ENCODE results near the gene PPP6R2. TPM values are rescaled to one million over a fixed set of nuclear protein-coding genes. Genes with fewer than 3 reads are reported as not detected.

PPP6R2 gene
- total RNA-seq, 2 donors from 2014 or later = 80.6 to 107 TPM

GRCh38 chr22:50422046-50422445 lies 78.9 kb downstream of the PPP6R2 start:
- no peaks in the 10 kb centered on the region for H3K4me1 ChIP-seq (replicated peaks)
- H3K27ac ChIP-seq = no peak overlapping the region
- WGBS = 95% methylated on average over 14 of the region's 14 CpGs
- intact Hi-C loops (cut with DNase I) = no loop called here
- no peak for DNase-seq (ENCODE audit: low spot score)
- TF ChIP-seq CTCF (IDR thresholded peaks at IDR 0.05) (no peak), POLR2A (IDR thresholded peaks at IDR 0.05) (no peak), POLR2AphosphoS5 (IDR thresholded peaks at IDR 0.05) (no peak)
- H3K4me3 ChIP-seq = no peak overlapping the region
- peaks cover 19 to 34% of the 10 kb centered on the region in 2 donors for H3K36me3 ChIP-seq
- H3K27me3 ChIP-seq (replicated peaks; ENCODE audit: insufficient read depth) = no peaks in the 10 kb centered on the region
- H3K9me3 ChIP-seq = no peaks in the 10 kb centered on the region

GRCh38 chr22:50422961-50423815 lies 80.1 kb downstream of the PPP6R2 start:
- Histone ChIP-seq H3K27ac (no peak overlapping the region), H3K9me3 (no peaks in the 10 kb centered on the region), H3K36me3 (peaks cover 19 to 27% of the 10 kb centered on the region in 2 donors), H3K4me3 (no peak overlapping the region), H3K4me1 (replicated peaks) (no peaks in the 10 kb centered on the region), H3K27me3 (replicated peaks; ENCODE audit: insufficient read depth) (no peaks in the 10 kb centered on the region)
- no peak for DNase-seq (ENCODE audit: low spot score)
- intact Hi-C loops (cut with DNase I) = no loop called here
- 89% methylated on average over 20 of the region's 21 CpGs for WGBS
- TF ChIP-seq POLR2AphosphoS5 (IDR thresholded peaks at IDR 0.05) (no peak), POLR2A (IDR thresholded peaks at IDR 0.05) (no peak), CTCF (IDR thresholded peaks at IDR 0.05) (no peak)

GRCh38 chr22:50423956-50424355 lies 80.8 kb downstream of the PPP6R2 start:
- 96% methylated on average over 14 of the region's 14 CpGs for WGBS

GRCh38 chr22:50425179-50425916 lies 82.2 kb downstream of the PPP6R2 start:
- 95% methylated on average over 12 of the region's 12 CpGs for WGBS
- Histone ChIP-seq H3K9me3 (no peaks in the 10 kb centered on the region), H3K4me3 (no peak overlapping the region), H3K4me1 (replicated peaks) (no peaks in the 10 kb centered on the region), H3K27me3 (replicated peaks; ENCODE audit: insufficient read depth) (no peaks in the 10 kb centered on the region), H3K27ac (no peak overlapping the region), H3K36me3 (peaks cover 15 to 21% of the 10 kb centered on the region in 2 donors)
- TF ChIP-seq CTCF (IDR thresholded peaks at IDR 0.05) (no peak), POLR2A (IDR thresholded peaks at IDR 0.05) (no peak)
- intact Hi-C loops (cut with DNase I) = no loop called here
- DNase-seq (ENCODE audit: low spot score) = no peak

More at GRCh38 chr22:50423956-50424355, 80.8 kb downstream of the PPP6R2 start:
- Histone ChIP-seq H3K4me3 (no peak overlapping the region), H3K27ac (no peak overlapping the region), H3K36me3 (peaks cover 19 to 27% of the 10 kb centered on the region in 2 donors), H3K27me3 (replicated peaks; ENCODE audit: insufficient read depth) (no peaks in the 10 kb centered on the region), H3K4me1 (replicated peaks) (no peaks in the 10 kb centered on the region), H3K9me3 (no peaks in the 10 kb centered on the region)
- intact Hi-C loops (cut with DNase I) = no loop called here
- TF ChIP-seq POLR2A (IDR thresholded peaks at IDR 0.05) (no peak), CTCF (IDR thresholded peaks at IDR 0.05) (no peak), POLR2AphosphoS5 (IDR thresholded peaks at IDR 0.05) (no peak)
- no peak for DNase-seq (ENCODE audit: low spot score)
